GM18867 (cell line): Measurements from ENCODE around the gene NPR3.

Experiments used
- ATAC-seq: cut with Tn5 transposase; IDR thresholded peaks from one replicate; pipeline ENCODE4 v1.9.1; 2021; ENCODE audit warnings: mild to moderate bottlenecking, moderate library complexity; ENCODE audit not compliant: unreplicated experiment

The NPR3 gene

DNA sequence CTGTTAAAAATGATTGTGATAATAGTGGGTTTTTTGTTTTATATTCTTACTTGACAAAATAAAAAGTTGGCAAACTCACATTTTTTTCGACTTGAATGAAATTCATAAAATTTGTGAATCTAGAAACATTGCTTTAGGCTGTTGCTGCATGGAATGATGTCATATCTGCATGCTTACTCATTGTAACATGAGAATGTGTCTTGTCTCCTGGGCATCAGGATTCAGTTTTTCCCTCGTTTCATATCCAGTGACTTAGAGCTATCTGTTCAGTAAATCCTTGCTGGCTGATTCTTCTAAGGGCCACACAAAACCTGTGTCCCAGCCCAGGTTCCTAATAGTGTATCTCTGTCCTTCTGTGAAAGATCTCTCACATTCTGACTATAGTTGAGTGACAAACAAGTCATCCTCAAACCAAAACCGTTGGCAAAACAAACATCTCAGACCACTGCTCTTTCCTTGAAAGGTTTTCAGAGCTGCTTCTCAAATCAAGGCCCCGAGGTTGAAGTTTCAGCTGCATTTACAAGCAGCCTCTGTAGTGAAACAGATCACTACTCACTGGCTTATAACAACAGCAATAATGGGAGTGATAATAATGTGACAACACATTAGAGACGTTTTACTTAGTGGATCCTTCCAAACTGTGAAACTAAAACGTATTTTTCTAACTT lies 95.0 kb downstream of the NPR3 start:
- no peak for ATAC-seq

DNA sequence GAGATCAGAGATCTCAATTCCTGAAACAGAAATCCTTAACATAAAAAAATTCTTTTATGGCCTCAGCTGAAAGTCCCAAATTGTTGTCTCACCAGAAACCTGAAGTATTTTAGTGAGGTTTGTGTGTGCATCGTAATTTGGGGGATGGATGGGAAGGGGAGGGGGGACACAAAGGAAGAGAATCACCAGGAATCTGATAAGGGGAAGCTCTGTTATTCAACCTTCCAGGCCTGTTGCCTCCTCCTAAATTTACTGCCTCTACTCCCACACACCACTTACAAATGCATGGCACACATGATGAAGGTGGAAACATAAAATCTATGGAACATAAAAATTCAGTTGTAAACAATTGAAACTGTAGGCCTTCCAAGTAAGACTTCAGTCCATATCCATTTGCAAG lies 97.7 kb downstream of the NPR3 start:
- no peak for ATAC-seq

DNA sequence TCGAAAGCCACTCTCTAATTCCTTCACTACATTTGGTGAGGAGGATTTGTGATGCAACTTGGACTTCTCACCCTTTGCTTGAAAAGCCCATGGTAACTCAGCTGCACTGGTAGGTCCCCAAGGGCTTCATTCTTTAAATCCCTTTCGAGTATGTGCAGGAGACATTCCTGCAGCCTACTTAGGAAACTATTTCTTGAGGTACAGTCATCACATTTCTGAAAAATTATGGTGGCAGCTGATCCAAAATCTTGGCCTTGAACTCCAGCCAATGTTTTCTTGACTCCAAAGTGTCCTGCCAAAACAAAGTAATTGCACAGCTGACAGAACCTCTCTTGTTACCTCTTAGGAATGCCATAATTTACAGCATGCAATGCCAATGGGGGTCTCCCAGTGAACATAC lies 99.7 kb downstream of the NPR3 start:
- ATAC-seq = no peak

DNA sequence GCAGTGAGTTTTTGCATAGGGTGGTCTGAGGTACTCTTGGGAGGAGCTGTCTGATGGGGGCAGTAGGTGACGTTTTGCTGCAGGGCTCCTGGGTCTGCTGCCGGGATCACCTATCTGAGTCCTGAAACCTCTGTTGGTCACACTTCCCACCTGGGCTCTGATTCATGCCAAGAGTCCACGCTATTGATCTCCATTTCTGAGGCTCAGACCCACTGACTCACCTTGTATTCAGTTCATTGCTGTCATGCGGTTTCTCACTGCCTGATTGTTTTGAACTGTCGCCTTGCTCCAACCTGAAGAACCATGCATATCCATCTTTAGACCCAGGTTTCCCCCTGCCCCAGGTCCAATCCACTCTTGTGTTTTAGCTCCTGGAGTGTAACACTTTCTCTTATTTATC lies 101.3 kb downstream of the NPR3 start:
- no peak for ATAC-seq

DNA sequence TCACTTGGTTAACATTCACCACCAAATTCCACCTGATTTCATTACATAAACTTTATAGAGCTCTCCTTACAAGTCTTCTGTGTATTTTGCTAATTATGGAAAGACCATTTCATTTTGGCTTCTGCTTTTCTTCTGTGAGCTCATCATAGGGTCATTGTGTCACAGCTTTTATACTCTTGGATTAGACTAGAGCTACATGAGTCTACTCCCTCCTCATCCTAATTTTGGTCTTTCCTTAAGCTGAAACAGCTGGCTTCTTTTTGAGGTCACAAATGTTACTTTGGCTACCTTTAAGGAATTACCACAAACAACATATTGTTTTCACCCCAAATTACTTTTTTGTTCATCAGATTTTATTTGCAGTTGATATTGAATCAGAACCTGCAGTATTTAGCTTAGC lies 103.0 kb downstream of the NPR3 start:
- no peak for ATAC-seq

DNA sequence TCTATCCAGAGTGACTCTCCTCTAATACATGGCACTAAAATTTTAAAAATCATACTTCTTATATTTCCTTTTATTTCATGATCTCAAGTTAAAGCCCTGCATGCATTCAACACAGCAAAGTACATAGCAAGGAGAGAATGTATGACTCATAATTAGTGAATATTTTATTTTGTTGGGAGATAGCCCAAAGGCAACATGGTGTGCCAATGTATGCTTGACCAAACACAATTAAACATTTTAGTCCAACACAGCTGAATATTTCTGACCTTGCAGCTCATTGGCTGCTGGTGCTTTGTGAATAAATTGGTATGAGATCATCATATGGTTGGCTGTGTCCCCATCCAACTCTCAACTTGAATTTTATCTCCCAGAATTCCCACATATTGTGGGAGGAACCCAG lies 103.5 kb downstream of the NPR3 start:
- no peak for ATAC-seq

DNA sequence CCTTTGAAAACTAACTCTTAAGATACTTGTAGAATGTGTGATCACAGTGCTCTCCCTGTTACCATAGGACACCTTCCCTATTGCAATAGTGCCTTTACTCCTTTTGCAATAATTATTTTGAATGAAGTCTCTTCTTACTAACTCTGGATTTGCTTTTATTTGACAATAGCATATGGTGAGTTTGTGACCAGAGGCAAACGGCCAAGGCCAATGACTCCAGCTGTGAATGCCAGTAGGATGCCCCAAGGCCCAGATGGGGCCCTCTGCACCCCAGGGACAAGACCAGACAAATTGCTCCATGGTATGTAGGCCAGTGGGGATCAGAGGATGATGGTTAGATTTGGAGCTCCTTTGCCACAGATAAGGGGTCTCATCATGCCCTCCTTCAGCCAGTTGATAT lies 116.9 kb downstream of the NPR3 start:
- no peak for ATAC-seq

DNA sequence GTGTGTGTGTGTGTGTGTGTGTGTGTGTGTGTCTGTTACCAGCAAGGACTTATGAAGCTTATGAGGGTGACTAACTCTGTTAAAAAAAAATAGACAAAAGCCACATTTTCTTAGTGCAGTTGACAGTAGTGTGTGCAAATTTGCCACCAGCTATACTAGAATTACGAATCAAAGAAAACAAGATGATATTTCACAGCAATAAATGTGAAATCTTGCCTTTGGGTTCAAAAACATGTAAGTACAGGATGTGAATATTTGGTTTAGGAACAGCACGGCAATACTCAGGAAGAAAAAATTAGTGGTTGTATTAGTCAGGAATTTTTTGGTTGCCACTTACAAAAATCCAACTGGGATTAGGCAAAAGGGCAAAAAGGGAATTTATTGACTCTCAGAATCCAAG lies 117.4 kb downstream of the NPR3 start:
- ATAC-seq = no peak

DNA sequence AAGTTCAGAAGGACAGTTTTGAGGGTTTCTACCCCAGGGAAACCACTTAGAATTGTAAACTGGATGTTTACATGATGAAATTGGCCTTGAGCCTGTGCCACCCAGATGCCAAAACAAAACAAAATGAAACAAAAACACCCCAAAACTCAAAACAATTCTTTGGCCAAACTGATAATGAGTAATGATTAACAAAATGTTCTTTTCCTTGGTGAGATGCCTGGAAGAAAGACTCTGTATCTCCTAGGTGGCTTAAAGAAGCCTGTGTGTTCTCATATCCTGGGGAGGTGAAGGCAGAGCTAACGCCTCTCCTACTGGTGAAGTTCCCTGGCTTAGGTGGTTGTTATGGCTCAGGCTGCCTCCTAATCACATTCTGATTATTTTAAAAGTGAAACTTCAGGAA lies 120.5 kb downstream of the NPR3 start:
- no peak for ATAC-seq

DNA sequence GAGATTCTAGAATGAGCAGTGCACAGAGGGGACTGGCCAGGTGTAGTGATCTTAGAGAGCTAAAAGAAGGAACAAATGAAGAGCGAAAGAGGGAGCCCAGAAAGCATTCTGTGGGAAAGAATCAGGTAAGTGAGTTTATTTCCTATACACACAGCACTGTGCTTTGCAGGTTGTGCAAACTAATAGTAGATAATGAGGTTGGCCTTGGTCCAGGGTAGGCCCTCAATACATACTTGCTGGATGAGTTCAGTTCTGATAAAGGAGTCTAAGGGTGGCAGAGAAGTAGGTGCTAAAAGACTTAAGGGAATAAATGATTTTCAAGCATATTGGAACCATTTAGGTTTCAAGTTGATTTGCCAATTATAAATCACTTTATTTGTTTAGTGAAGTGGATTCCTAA lies 122.0 kb downstream of the NPR3 start:
- ATAC-seq = no peak

DNA sequence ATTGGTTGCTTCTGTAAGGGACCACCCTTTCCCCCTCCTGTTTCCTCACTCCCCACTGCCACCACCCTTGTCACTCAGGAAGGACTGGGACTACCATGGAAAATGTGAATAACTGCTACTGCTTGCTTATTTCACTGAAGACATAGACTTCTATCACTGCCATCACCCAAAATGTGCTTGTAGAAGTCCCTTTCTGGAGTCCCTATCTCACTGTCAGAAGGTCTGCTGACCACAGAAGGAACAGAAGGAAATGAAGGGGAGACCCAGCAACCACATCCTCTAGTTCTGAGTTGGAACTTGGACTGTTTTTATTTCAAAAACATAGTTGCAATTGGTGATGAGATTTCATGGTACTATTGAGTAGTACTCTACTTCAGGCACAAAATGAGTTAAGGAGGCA lies 122.5 kb downstream of the NPR3 start:
- ATAC-seq = no peak

DNA sequence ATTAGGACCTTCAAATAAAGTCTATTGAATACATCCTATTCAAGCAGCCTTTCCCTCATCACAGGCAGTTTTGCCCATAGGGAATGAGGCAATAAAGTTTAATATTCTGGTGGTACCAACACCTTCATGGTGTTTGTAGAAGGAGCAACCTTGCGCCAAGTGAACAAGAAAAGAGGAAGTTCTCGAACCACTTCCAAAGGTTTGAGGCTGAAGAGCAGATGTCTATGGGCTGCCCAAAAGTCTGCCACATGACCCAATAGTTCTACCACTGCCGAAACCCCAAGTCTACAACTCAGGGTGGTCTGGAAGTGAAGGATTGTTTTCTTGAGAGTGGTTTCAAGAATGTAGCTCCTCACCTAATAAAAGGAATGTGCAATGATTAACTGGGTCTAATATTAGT lies 123.1 kb downstream of the NPR3 start:
- ATAC-seq = no peak

DNA sequence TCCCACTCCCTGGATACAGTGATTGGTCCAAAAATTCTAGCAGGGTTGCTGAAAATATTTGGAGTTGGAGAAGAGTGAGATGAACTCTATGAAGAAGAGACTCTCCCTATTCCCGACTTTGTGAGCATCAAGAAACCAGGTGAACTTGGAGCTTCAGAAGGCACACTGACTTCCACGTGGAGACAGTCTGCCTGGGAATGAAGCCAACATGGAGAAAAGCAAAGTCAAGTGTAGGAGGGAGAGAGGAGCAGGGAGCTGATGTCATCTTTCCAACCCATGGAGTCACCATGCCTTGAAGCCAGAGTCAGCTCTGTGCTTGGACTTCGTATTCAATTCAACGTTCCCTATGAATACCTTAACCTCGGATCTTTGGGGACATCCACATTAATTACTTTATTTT lies 125.1 kb downstream of the NPR3 start:
- no peak for ATAC-seq

DNA sequence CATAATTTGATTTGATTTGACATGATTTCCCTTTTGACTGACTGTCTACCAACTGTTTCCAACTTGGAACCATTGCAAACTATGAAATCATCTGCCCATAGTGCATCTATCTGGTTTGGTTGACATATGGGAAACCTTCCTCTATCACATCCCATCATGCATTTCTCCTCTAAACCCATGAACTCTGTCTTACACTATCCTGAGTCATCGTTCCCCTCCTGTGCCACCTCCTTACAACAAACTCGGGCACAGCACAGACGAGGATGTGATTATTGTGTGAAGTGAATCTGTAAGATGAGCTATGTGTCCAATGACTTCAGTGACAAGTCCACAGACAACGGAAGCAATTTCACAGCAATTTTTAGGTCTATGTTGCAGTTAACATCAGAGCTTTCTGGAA lies 126.1 kb downstream of the NPR3 start:
- no peak for ATAC-seq

DNA sequence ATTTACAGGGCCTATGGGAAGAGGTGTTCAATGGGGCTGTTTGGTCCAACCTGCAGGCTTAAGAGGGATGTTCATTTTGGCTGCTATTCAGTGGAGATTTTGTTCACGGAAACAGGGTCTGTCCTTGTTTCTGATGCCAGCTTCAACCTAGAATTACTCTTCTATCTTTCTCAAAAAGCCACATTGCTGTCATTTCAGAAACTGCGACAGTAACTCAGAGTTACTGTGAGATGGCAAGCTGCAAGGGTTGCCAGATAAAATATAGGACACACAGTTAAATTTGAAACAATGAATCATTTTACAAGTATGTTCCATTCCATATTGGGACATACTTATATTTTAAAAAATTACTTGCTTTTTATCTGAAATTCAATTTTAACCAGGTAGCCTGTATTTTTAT lies 128.0 kb downstream of the NPR3 start:
- no peak for ATAC-seq

DNA sequence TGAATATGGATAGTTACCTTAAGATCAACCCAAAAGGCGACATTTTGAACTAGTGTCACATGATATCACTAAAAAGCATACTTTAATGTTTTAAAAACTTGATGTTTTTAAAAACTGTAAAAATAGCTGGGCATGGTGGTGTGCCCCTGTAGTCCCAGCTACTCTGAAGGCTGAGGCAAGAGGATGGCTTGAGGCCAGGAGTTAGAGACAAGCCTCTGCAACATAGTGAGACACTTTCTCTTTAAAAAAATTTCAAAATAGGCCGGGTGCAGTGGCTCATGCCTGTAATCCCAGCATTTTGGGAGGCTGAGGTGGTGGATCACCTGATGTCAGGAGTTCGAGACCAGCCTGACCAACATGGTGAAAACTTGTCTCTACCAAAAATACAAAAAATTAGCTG lies 129.5 kb downstream of the NPR3 start:
- ATAC-seq = no peak
